H1 (cell line): ENCODE data around the gene DGKI. TPM values are rescaled to one million over a fixed set of nuclear protein-coding genes. Genes with fewer than 3 reads are reported as not detected.

ENCODE experiments used
- BRCA1 ChIP-seq: IDR thresholded peaks from 2 replicates; pipeline ENCODE4 v1.6.1; 2012; ENCODE audit warnings: low read depth, low read length, improper control_type of control experiment
- EP300 ChIP-seq, 2 experiments: IDR thresholded peaks; 1 replicate in 1 of 2; 2 replicates in 1 of 2; pipeline ENCODE4 v1.6.1; 2011 to 2012; ENCODE audit warnings: low read depth in 2 of 2, low read length in 2 of 2, mild to moderate bottlenecking in 2 of 2, borderline replicate concordance in 1 of 2, inconsistent platforms in 1 of 2, moderate library complexity in 1 of 2
- NANOG ChIP-seq: IDR thresholded peaks from 2 replicates; pipeline ENCODE4 v1.6.1; 2011; ENCODE audit warnings: low read length, low read depth, mild to moderate bottlenecking, inconsistent platforms; ENCODE audit not compliant: insufficient read depth, poor library complexity, severe bottlenecking
- POLR2AphosphoS5 ChIP-seq: IDR thresholded peaks from 2 replicates; pipeline ENCODE4 v1.6.1; 2011; ENCODE audit warnings: low read depth, low read length
- ZNF274 ChIP-seq: IDR thresholded peaks from 2 replicates; pipeline ENCODE4 v1.7.0; 2012; ENCODE audit warnings: low read length, borderline replicate concordance; ENCODE audit errors: extremely low read depth
- polyA plus RNA-seq, 7 experiments: library from polyadenylated mRNA; depleted of rRNA in 3 of 7; stranded (reverse) in 5 of 7; unstranded in 2 of 7; fragments of >200 nt in 5 of 7; fragments of 200-250 nt in 2 of 7; gene quantifications; 1 replicate in 5 of 7; 2 replicates in 1 of 7; 4 replicates in 1 of 7; pipeline versions ENCODE4 v1.2.1 to v1.2.3, GENCODE V29; 2011 to 2013; ENCODE audit warnings: missing spikeins in 2 of 7, mixed read lengths in 2 of 7
- total RNA-seq: library from RNA; stranded (reverse); fragmentation: NEBNext Ultra II Directional; extraction: Animal tissue kit (Norgen Biotek cat#: 25700); gene quantifications from 2 replicates; pipeline ENCODE4 v1.2.1, GENCODE V29; 2021

DGKI gene
- total and polyA plus RNA-seq, 2 of the 8 experiments (the other 6 are each of a cell fraction or from before 2014, with no cell fraction given) = 0.20 to 0.71 TPM

GRCh38 chr7:137689761-137690160, 157.0 kb downstream of the DGKI start (continued):
- TF ChIP-seq NANOG = no peak
- no peak for TF ChIP-seq ZNF274
- TF ChIP-seq POLR2AphosphoS5 = no peak
- no peak for TF ChIP-seq EP300 (IDR thresholded peaks at IDR 0.05; ENCODE audit: borderline replicate concordance in 1 of 2, low read depth in 2 of 2, low read length in 2 of 2)
- no peak for TF ChIP-seq BRCA1
